Measurements from ENCODE around the gene EOMES.
"Not testable (repeated sequence)": the region's sequence is repeated elsewhere in the genome, so short reads cannot be mapped to it uniquely, and the experiment has no call there.

Gene EOMES

GRCh38 chr3:27721717-27722564 lies at the start of gene EOMES:
Gene EOMES (minus strand): TSS chr3:27722323. CDS start chr3:27722294, 29 bp downstream.
- Histone ChIP-seq H3K9ac (no peak within 1 kb of the TSS), H3K9me3 (replicated peaks in 1 of 11) (peaks cover 48 to 62% (median 55%) of the 10 kb centered on the region in 11 experiments), H3K4me1 (no peaks in the 10 kb centered on the region), H3K4me3 (peak within 1 kb of the TSS in 5 of 10 experiments; percentile 7 to 32 (median 20); a peak in 5 of 20 replicates), H4K20me1 (no peaks in the 10 kb centered on the region), H3K4me2 (no peak within 1 kb of the TSS), H3K27me3 (peaks cover 54 to 69% (median 64%) of the 10 kb centered on the region in 11 experiments), H3K27ac (no peak within 1 kb of the TSS), H3K36me3 (no peaks in the 10 kb centered on the region; a peak in 1 of 22 replicates)
- TF ChIP-seq Cebpa-rat (IDR thresholded peaks at IDR 0.05) = no peak

GRCh38 chr3:27770384-27770783 lies 48.3 kb upstream of the EOMES start:
- not testable (repeated sequence) for H4K20me1 ChIP-seq; H3K4me3 ChIP-seq; H3K27ac ChIP-seq; H3K9ac ChIP-seq; H3K9me3 ChIP-seq (replicated peaks in 1 of 11); H3K36me3 ChIP-seq; H3K27me3 ChIP-seq; H3K4me2 ChIP-seq
- peaks cover 0 to 24% (median 17%) of the 10 kb centered on the region in 10 experiments; a peak in 16 of 20 replicates for H3K4me1 ChIP-seq

DNA sequence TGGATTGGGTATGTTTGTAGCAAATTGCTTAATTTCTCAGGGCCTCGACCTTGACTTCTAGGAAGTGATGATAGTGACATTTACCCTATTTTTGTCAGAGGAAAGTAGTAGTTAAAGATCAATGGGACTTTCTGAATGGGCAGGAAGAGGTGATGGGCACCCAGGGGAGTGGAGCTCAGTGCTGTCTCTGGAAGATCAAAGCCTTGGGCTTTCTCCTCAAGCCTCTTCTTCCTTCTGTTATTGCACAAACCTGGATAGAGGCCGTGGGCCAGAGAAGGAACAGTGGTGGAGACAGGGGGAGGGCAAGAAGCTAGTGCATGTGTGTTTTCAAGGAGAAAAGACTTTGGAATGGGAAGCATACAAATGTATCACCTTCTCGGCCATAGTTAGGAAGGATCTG lies 44.9 kb upstream of the EOMES start:
- Histone ChIP-seq H3K4me3 (no peak overlapping the region), H3K27ac (no peak overlapping the region), H3K9ac (no peak overlapping the region), H3K4me1 (peaks cover 0 to 24% (median 17%) of the 10 kb centered on the region in 10 experiments; a peak in 16 of 20 replicates), H4K20me1 (no peaks in the 10 kb centered on the region), H3K4me2 (peak overlapping the region in 9 of 11 experiments; percentile 7 to 78 (median 59); a peak in 17 of 22 replicates), H3K27me3 (no peaks in the 10 kb centered on the region), H3K36me3 (no peaks in the 10 kb centered on the region), H3K9me3 (replicated peaks in 1 of 11) (no peaks in the 10 kb centered on the region)
- TF ChIP-seq Cebpa-rat (IDR thresholded peaks at IDR 0.05) = no peak

- no peaks in the 10 kb centered on the region for H4K20me1 ChIP-seq
- H3K4me1 ChIP-seq = no peaks in the 10 kb centered on the region
- H3K9ac ChIP-seq = no peak overlapping the region
- no peaks in the 10 kb centered on the region for H3K9me3 ChIP-seq (replicated peaks in 1 of 11)
- H3K27me3 ChIP-seq = no peaks in the 10 kb centered on the region
- H3K27ac ChIP-seq = no peak overlapping the region
- no peak overlapping the region for H3K4me3 ChIP-seq
- H3K36me3 ChIP-seq = no peaks in the 10 kb centered on the region
- H3K4me2 ChIP-seq = no peak overlapping the region
- no peak for TF ChIP-seq Cebpa-rat (IDR thresholded peaks at IDR 0.05)
Measured at GRCh38 chr3:27758083-27758482, 36.0 kb upstream of the EOMES start.

- Histone ChIP-seq H3K27me3 (no peaks in the 10 kb centered on the region), H3K4me1 (no peaks in the 10 kb centered on the region), H3K27ac (no peak overlapping the region), H3K9me3 (replicated peaks in 1 of 11) (peaks cover 0 to 1% (median 0%) of the 10 kb centered on the region in 11 experiments; a peak in 1 of 22 replicates), H3K36me3 (no peaks in the 10 kb centered on the region), H3K9ac (no peak overlapping the region), H3K4me2 (no peak overlapping the region), H4K20me1 (no peaks in the 10 kb centered on the region), H3K4me3 (no peak overlapping the region)
- TF ChIP-seq Cebpa-rat (IDR thresholded peaks at IDR 0.05) = no peak
Measured at GRCh38 chr3:27756877-27757276, 34.8 kb upstream of the EOMES start.

- Histone ChIP-seq H3K36me3 (no peaks in the 10 kb centered on the region), H3K9ac (no peak overlapping the region), H3K27me3 (no peaks in the 10 kb centered on the region), H3K9me3 (replicated peaks in 1 of 11) (peaks cover 0 to 12% (median 0%) of the 10 kb centered on the region in 11 experiments; a peak in 3 of 22 replicates), H3K27ac (no peak overlapping the region), H3K4me2 (no peak overlapping the region), H3K4me1 (peaks cover 0 to 4% (median 0%) of the 10 kb centered on the region in 10 experiments; a peak in 1 of 20 replicates), H3K4me3 (no peak overlapping the region), H4K20me1 (no peaks in the 10 kb centered on the region)
- TF ChIP-seq Cebpa-rat (IDR thresholded peaks at IDR 0.05) = no peak
Measured at GRCh38 chr3:27752926-27753325, 30.8 kb upstream of the EOMES start.

GRCh38 chr3:27749643-27750042 lies 27.5 kb upstream of the EOMES start:
- H3K27me3 ChIP-seq = no peaks in the 10 kb centered on the region
- H3K4me3 ChIP-seq = no peak overlapping the region
- H3K4me2 ChIP-seq = no peak overlapping the region
- H3K27ac ChIP-seq = no peak overlapping the region
- no peaks in the 10 kb centered on the region for H3K36me3 ChIP-seq
- TF ChIP-seq Cebpa-rat (IDR thresholded peaks at IDR 0.05) = no peak
- peaks cover 0 to 5% (median 0%) of the 10 kb centered on the region in 10 experiments; a peak in 1 of 20 replicates for H3K4me1 ChIP-seq
- no peak overlapping the region for H3K9ac ChIP-seq
- no peaks in the 10 kb centered on the region for H4K20me1 ChIP-seq
- H3K9me3 ChIP-seq (replicated peaks in 1 of 11) = peaks cover 0 to 12% (median 0%) of the 10 kb centered on the region in 11 experiments; a peak in 3 of 22 replicates

DNA sequence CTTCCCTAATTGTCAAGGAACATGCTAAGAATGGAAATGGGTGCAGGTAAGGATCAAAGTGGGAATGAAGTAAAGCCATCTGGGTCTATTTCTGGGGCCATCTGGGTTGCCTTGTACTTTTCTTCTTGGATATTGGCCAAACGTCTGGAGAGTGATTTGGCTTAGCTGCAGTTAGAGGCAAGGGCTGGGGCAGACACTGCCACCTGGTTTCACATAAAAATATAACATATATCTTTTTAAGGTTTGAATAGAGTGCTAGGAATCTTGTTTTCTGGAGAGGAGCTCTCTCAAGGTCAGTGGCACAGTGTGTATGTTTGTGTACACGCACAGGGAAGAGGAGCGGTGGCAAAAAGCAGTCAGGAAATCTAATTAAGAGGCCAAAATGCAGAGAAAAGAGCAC lies 24.7 kb upstream of the EOMES start:
- H3K27ac ChIP-seq = no peak overlapping the region
- no peak for TF ChIP-seq Cebpa-rat (IDR thresholded peaks at IDR 0.05)

DNA sequence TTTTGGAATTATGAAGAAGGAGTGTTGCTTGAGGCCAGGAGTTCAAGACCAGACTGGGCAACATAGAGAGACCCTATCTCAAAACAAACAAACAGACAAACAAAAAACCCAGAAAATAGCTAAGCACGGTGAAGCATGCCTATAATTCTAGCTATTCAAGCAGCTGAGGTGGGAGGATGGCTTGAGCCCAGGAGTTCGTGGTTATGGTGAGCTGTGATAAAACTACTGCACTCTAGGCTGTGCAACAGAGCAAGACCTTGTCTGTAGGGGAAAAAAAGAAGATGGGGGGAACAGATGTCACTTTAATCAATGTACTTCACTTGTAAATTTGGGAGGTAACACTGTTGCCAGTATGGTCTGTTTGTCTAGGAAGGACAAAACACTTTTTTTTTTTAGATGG lies 18.7 kb upstream of the EOMES start:
- TF ChIP-seq Cebpa-rat (IDR thresholded peaks at IDR 0.05) = no peak
- H3K9me3 ChIP-seq (replicated peaks in 1 of 11) = peaks cover 0 to 8% (median 0%) of the 10 kb centered on the region in 11 experiments; a peak in 5 of 22 replicates
- no peak overlapping the region for H3K4me2 ChIP-seq
- no peak overlapping the region for H3K4me3 ChIP-seq
- no peaks in the 10 kb centered on the region for H3K36me3 ChIP-seq
- no peaks in the 10 kb centered on the region for H3K27me3 ChIP-seq
- no peak overlapping the region for H3K27ac ChIP-seq
- H3K4me1 ChIP-seq = no peaks in the 10 kb centered on the region
- no peak overlapping the region for H3K9ac ChIP-seq
- H4K20me1 ChIP-seq = no peaks in the 10 kb centered on the region

More for the DNA sequence above, 24.7 kb upstream of the EOMES start:
- Histone ChIP-seq H3K27me3 (no peaks in the 10 kb centered on the region), H3K36me3 (no peaks in the 10 kb centered on the region), H3K4me2 (no peak overlapping the region), H3K4me3 (no peak overlapping the region), H3K4me1 (peaks cover 0 to 5% (median 0%) of the 10 kb centered on the region in 10 experiments; a peak in 1 of 20 replicates), H3K9me3 (replicated peaks in 1 of 11) (peaks cover 0 to 15% (median 0%) of the 10 kb centered on the region in 11 experiments; a peak in 6 of 22 replicates), H4K20me1 (no peaks in the 10 kb centered on the region), H3K9ac (no peak overlapping the region)

Data from BLaER1 treated with 17β-estradiol and CSF1 and Interleukin-3, amounts not matched to agents 10 nM and 100 nM (cell line).